ENCODE results near the gene SRSF4. TPM values are rescaled to one million over a fixed set of nuclear protein-coding genes. Genes with fewer than 3 reads are reported as not detected.
A peak's percentile ranks its signal among the peaks of the same experiment; 100 is the strongest.

SRSF4 gene
- total and polyA plus RNA-seq, 9 of the 15 experiments (the other 6 are each of a cell fraction or from before 2014, with no cell fraction given) = 15.9 to 132 (median 82.0) TPM

- TF ChIP-seq ZBTB26 (CRISPR knock-in tag; IDR thresholded peaks at IDR 0.05) (no peak), ZNF512 (tag; IDR thresholded peaks at IDR 0.05) (no peak), HBP1 (CRISPR knock-in tag; IDR thresholded peaks at IDR 0.05) (peak; percentile 51; the same call in 1 of the 2 replicates), ATF7 (IDR thresholded peaks at IDR 0.05) (peak; percentile 6; the same call in 1 of the 2 replicates), ZBTB1 (CRISPR knock-in tag; IDR thresholded peaks at IDR 0.05; ENCODE audit: borderline replicate concordance, low read depth) (no peak), FOXO4 (CRISPR knock-in tag; IDR thresholded peaks at IDR 0.05) (no peak), TEAD2 (tag; IDR thresholded peaks at IDR 0.05) (no peak), TGIF2 (CRISPR knock-in tag; IDR thresholded peaks at IDR 0.05) (no peak), THRB (CRISPR knock-in tag; conservative IDR thresholded peaks at IDR 0.05) (peak; percentile 84), ELF4 (CRISPR knock-in tag; IDR thresholded peaks at IDR 0.05) (peak; percentile 80; the same call in 1 of the 2 replicates), ILF3 (IDR thresholded peaks at IDR 0.05; ENCODE audit: borderline replicate concordance) (0 out of 2 replicates have a peak, but pooled peaks have one; percentile 64), POLR2H (tag; IDR thresholded peaks at IDR 0.05; ENCODE audit: low read depth) (peak; percentile 30; the same call in 1 of the 2 replicates), POLR2AphosphoS2 (IDR thresholded peaks at IDR 0.05; ENCODE audit: low read length) (peak; percentile 59; the same call in 1 of the 2 replicates), ZNF584 (CRISPR knock-in tag; IDR thresholded peaks at IDR 0.05; ENCODE audit: low read depth) (no peak), SUPT5H (IDR thresholded peaks at IDR 0.05) (peak; percentile 76), ESRRB (CRISPR knock-in tag; IDR thresholded peaks at IDR 0.05; ENCODE audit: borderline replicate concordance) (0 out of 2 replicates have a peak, but pooled peaks have one; percentile 30), SMARCE1 (IDR thresholded peaks at IDR 0.05) (peak; percentile 65), ZNF639 (CRISPR knock-in tag; conservative IDR thresholded peaks at IDR 0.05 in 1 of 2, IDR thresholded peaks at IDR 0.05 in 1 of 2) (0 out of 4 replicates have a peak, but pooled peaks of 1 of the 2 experiments have one; percentile 28)
These were observed 35.8 kb downstream of the SRSF4 start (continued) for GRCh38 chr1:29145739-29146437.

Measured in K562 (cell line).